SJSA1 (cell line): ENCODE data around the gene L2HGDH. TPM values are rescaled to one million over a fixed set of nuclear protein-coding genes. Genes with fewer than 3 reads are reported as not detected.

Experiments
- DNase-seq, 2 experiments: peaks; one replicate each; pipeline ENCODE4 v3.0.0-alpha.2; 2015 to 2020; ENCODE audit warnings: low spot score in 2 of 2, low read depth in 1 of 2
- H3K27ac ChIP-seq: fragments of 250-450 bp; sonication (Bioruptor Pico); 2 replicates; pipeline ENCODE4 v1.5.1; 2020; ENCODE audit warnings: mild to moderate bottlenecking, moderate library complexity
- H3K27me3 ChIP-seq: fragments of 250-450 bp; sonication (Bioruptor Pico); replicated peaks from 2 replicates; pipeline ENCODE4 v1.5.1; 2020; ENCODE audit warnings: mild to moderate bottlenecking, moderate library complexity
- H3K36me3 ChIP-seq: fragments of 250-450 bp; sonication (Bioruptor Pico); 2 replicates; pipeline ENCODE4 v1.5.1; 2020; ENCODE audit warnings: mild to moderate bottlenecking
- H3K4me1 ChIP-seq: fragments of 250-450 bp; sonication (Bioruptor Pico); replicated peaks from 2 replicates; pipeline ENCODE4 v1.6.1; 2021; ENCODE audit warnings: mild to moderate bottlenecking
- H3K4me3 ChIP-seq: fragments of 250-450 bp; sonication (Bioruptor Pico); 2 replicates; pipeline ENCODE4 v1.5.1; 2020; ENCODE audit warnings: mild to moderate bottlenecking
- H3K9me3 ChIP-seq: fragments of 250-450 bp; sonication (Bioruptor Pico); replicated peaks from 2 replicates; pipeline ENCODE4 v1.5.1; 2020; ENCODE audit warnings: mild to moderate bottlenecking
- total RNA-seq: library from RNA; depleted of rRNA; stranded (reverse); fragments of >200 nt; shearing (Covaris generic); gene quantifications from 2 replicates; pipeline ENCODE4 v1.2.3, GENCODE V29; 2014

L2HGDH gene
- total RNA-seq, 1 experiment from 2014 or later: 4.6 TPM

- peaks cover 78% of the 10 kb centered on the region for H3K4me1 ChIP-seq
- DNase-seq: peak in 1 of 2 experiments; percentile 43
- no peak overlapping the region for H3K4me3 ChIP-seq
- H3K36me3 ChIP-seq: no peaks in the 10 kb centered on the region
- H3K9me3 ChIP-seq: no peaks in the 10 kb centered on the region
- peak overlapping the region; percentile 16 for H3K27ac ChIP-seq
- H3K27me3 ChIP-seq: no peaks in the 10 kb centered on the region
These were observed 33.9 kb upstream of the L2HGDH start for GRCh38 chr14:50345846-50346422.

DNA sequence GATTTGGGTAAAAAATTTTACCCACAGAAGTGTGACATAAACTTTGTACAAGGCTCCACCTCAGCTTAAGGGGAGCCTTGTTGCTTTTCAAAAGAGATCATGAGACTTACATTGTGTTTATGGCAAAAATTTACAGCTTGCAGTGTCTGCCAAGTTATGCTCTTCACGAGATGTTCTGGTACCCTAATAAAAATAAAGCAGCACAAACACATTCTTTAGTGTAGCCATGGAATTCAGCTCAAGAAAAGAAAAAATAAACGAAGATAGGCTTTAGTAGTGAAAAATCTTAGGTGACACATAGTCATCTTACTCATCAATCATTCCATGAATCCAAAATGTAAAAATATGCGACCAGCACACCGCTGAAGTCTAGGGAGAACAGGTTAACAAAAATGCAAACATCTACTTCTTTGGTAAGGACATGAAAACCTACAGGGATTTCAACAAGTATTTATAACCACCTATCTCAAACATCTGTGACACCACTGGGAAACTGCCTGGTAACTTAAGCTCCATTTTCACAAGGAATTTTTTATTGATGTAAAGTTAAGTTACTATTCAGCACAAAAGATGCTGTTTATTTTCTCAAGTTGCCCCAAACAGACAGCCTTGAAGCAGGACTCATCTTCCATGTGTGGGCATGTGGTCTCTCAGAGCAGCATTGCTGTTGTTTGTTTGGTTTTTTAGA, 33.0 kb upstream of the L2HGDH start:
- peak in 1 of 2 experiments; percentile 78 for DNase-seq
- H3K4me3 ChIP-seq: no peak overlapping the region
- H3K4me1 ChIP-seq: peaks cover 70% of the 10 kb centered on the region
- no peaks in the 10 kb centered on the region for H3K27me3 ChIP-seq
- H3K36me3 ChIP-seq: no peaks in the 10 kb centered on the region
- no peaks in the 10 kb centered on the region for H3K9me3 ChIP-seq
- peak overlapping the region; percentile 52 for H3K27ac ChIP-seq

DNA sequence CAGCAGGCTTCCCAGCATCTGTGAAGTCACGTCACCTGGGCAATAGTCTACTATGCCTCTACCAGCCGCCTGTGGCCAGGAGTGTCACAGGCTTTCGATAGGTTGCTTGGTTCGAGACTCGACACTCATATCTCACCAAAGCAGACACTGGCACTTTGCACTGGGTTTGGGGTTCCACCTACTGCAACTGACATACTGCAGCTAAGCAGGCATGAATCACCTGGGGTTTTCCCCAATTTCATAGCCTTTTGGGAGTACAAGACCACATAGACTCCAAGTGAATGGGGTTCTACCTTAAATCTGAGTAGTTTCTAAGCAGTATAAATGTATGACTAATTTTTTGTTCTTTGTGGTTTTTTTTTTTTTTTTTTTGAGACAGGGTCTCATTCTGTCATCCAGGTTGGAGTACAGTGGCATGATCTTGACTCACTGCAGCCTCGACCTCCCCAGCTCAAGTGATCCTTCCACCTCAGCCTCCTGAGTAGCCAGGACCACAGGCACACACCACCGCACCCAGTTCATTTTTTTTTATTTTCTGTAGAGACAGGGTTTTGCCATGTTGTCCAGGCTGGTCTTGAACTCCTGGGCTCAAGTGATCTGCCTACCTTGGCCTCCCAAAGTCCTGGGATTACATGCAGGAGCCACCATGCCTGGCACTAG, 32.2 kb upstream of the L2HGDH start:
- Histone ChIP-seq H3K9me3 (no peaks in the 10 kb centered on the region), H3K36me3 (no peaks in the 10 kb centered on the region), H3K4me3 (no peak overlapping the region), H3K27me3 (no peaks in the 10 kb centered on the region), H3K27ac (peak overlapping the region; percentile 52), H3K4me1 (peaks cover 70% of the 10 kb centered on the region)
- peak in 1 of 2 experiments; percentile 40 for DNase-seq

GRCh38 chr14:50343434-50343833, 31.4 kb upstream of the L2HGDH start:
- Histone ChIP-seq H3K27ac (peak overlapping the region; percentile 8; the same call in 1 of the 2 replicates), H3K4me3 (no peak overlapping the region), H3K36me3 (no peaks in the 10 kb centered on the region), H3K27me3 (no peaks in the 10 kb centered on the region), H3K9me3 (no peaks in the 10 kb centered on the region), H3K4me1 (peaks cover 64% of the 10 kb centered on the region)
- peak in 1 of 2 experiments; percentile 34 for DNase-seq

- peak overlapping the region; percentile 4; the same call in 1 of the 2 replicates for H3K4me3 ChIP-seq
- peaks cover 54% of the 10 kb centered on the region for H3K4me1 ChIP-seq
- H3K36me3 ChIP-seq: no peaks in the 10 kb centered on the region
- no peaks in the 10 kb centered on the region for H3K9me3 ChIP-seq
- DNase-seq: peak; percentile 75 to 80
- H3K27me3 ChIP-seq: no peaks in the 10 kb centered on the region
- H3K27ac ChIP-seq: 0 out of 2 replicates have a peak overlapping the region, but pooled peaks have one; percentile 8
These were observed 30.4 kb upstream of the L2HGDH start for GRCh38 chr14:50342221-50343078.

DNA sequence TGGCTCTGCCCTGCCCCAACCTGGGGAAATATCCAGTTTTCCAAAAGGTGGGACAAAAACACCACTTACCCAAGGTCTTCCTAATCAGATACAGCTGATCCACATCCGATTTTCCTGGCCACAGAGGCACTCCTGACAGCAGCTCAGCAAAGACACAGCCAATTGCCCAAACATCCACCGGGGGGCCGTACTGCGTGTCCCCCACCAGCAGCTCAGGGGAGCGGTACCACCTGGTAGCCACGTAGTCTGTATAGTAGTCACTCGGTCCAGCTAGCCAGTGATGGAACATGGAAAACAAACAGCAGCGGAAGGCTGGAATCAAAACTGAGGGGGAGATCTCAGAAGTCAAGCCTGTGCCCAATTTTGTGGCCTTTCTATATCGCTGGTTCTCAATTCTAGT, 28.9 kb upstream of the L2HGDH start:
- H3K4me3 ChIP-seq: no peak overlapping the region
- no peak for DNase-seq
- no peaks in the 10 kb centered on the region for H3K9me3 ChIP-seq
- peaks cover 49% of the 10 kb centered on the region for H3K4me1 ChIP-seq
- no peaks in the 10 kb centered on the region for H3K36me3 ChIP-seq
- H3K27ac ChIP-seq: no peak overlapping the region
- no peaks in the 10 kb centered on the region for H3K27me3 ChIP-seq

DNA sequence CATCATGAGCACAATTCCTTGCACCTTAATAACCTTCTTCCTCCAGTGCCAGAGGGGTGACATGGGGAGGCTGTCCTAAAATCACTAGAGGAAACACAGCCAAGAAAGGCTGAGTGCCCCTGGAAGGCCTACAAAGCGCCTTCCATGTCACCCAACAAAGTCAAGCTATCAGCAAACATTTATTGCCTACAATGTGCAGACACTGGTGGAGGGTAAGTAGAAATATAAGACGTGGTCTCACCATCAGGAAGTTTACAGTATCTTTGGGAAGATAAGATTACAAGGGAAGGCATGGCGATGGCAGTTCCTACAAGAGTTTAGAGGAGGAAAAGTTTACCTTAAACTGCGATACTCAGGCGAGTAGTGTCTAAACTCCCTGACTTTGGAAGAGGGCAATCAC, 28.0 kb upstream of the L2HGDH start:
- DNase-seq: no peak
- peaks cover 49% of the 10 kb centered on the region for H3K4me1 ChIP-seq
- no peak overlapping the region for H3K27ac ChIP-seq
- no peaks in the 10 kb centered on the region for H3K9me3 ChIP-seq
- H3K27me3 ChIP-seq: no peaks in the 10 kb centered on the region
- H3K4me3 ChIP-seq: no peak overlapping the region
- H3K36me3 ChIP-seq: no peaks in the 10 kb centered on the region

- H3K36me3 ChIP-seq: no peaks in the 10 kb centered on the region
- H3K27me3 ChIP-seq: no peaks in the 10 kb centered on the region
- H3K4me1 ChIP-seq: peaks cover 43% of the 10 kb centered on the region
- no peaks in the 10 kb centered on the region for H3K9me3 ChIP-seq
- DNase-seq: no peak
- H3K27ac ChIP-seq: no peak overlapping the region
- no peak overlapping the region for H3K4me3 ChIP-seq
These were observed 27.3 kb upstream of the L2HGDH start for GRCh38 chr14:50339178-50339804.

DNA sequence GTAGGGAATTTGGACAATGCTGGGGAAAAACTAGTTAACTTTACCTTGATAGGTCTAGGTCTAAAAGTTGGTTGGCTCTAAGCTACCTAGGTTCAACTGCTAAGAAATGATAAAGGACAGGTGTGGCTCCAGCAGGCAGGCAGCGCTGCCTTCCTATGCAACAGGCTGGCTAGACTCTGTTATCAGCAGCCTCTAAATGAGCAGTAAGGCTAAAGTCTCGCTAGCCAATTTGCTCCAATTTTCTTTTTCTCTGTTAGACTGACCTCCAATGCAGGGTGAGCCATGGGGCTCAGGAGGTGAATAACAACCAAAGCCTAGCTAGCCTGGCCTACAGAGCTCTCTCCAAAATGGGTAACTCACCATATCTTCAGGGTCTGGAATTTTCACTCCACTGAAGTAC, 26.6 kb upstream of the L2HGDH start:
- H3K36me3 ChIP-seq: no peaks in the 10 kb centered on the region
- peaks cover 36% of the 10 kb centered on the region for H3K4me1 ChIP-seq
- H3K9me3 ChIP-seq: no peaks in the 10 kb centered on the region
- DNase-seq: no peak
- H3K27ac ChIP-seq: no peak overlapping the region
- no peak overlapping the region for H3K4me3 ChIP-seq
- no peaks in the 10 kb centered on the region for H3K27me3 ChIP-seq

- H3K4me3 ChIP-seq: no peak overlapping the region
- no peak for DNase-seq
These were observed 24.2 kb upstream of the L2HGDH start for GRCh38 chr14:50335989-50336824.

GRCh38 chr14:50335389-50335788, 23.4 kb upstream of the L2HGDH start:
- H3K4me1 ChIP-seq: peaks cover 23% of the 10 kb centered on the region
- no peak overlapping the region for H3K4me3 ChIP-seq
- no peaks in the 10 kb centered on the region; the same call in 1 of the 2 replicates for H3K9me3 ChIP-seq
- no peak overlapping the region for H3K27ac ChIP-seq
- DNase-seq: peak in 1 of 2 experiments; percentile 47
- H3K36me3 ChIP-seq: no peaks in the 10 kb centered on the region
- no peaks in the 10 kb centered on the region for H3K27me3 ChIP-seq

More at GRCh38 chr14:50335989-50336824, 24.2 kb upstream of the L2HGDH start:
- peaks cover 23% of the 10 kb centered on the region for H3K4me1 ChIP-seq
- no peaks in the 10 kb centered on the region; the same call in 1 of the 2 replicates for H3K9me3 ChIP-seq
- H3K36me3 ChIP-seq: no peaks in the 10 kb centered on the region
- no peaks in the 10 kb centered on the region for H3K27me3 ChIP-seq
- no peak overlapping the region for H3K27ac ChIP-seq

DNA sequence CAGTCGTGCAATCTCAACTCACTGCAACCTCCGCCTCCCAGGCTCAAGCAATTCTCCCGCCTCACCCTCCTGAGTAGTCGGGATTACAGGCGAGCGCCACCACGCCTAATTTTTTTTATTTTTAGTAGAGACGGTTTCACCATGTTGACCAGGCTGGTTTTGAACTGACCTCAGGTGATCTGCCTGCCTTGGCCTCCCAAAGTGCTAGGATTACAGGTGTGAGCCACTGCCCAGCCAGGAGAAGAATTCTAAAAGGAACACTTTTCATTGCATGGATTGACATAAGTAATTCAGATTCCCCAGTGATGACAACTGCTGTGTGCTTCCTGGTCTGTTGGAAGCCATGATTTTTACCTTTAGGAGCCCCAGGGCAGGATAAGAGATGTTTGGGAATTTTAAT, 22.2 kb upstream of the L2HGDH start:
- Histone ChIP-seq H3K9me3 (no peaks in the 10 kb centered on the region; the same call in 1 of the 2 replicates), H3K27ac (no peak overlapping the region), H3K4me1 (peaks cover 23% of the 10 kb centered on the region), H3K36me3 (no peaks in the 10 kb centered on the region), H3K4me3 (no peak overlapping the region), H3K27me3 (no peaks in the 10 kb centered on the region)
- DNase-seq: no peak
